ENCODE measurements around the gene ASPSCR1. TPM values are rescaled to one million over a fixed set of nuclear protein-coding genes. Genes with fewer than 3 reads are reported as not detected.

Gene ASPSCR1
- total RNA-seq, 1 donor from 2014 or later = 13.1 TPM

DNA sequence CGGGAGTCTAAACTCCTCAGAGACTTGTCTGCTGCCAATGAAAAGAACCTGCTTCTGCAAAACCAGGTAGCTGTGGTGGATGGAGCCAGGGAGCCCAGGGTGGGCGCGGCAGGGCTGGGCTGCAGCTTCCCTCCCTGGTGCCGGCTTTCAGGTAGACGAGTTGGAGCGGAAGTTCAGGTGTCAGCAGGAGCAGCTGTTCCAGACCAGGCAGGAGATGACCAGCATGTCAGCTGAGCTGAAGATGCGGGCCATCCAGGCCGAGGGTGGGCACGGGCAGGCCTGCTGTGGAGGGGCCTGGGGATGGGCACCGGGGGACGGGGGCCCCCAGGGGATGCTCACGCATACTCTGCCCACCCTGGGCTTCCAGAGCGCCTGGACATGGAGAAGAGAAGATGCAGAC lies 50.8 kb downstream of the ASPSCR1 start:
- Mint-ChIP-seq H3K27ac (no peak overlapping the region), H3K36me3 (no peaks in the 10 kb centered on the region), H3K4me1 (peaks cover 12% of the 10 kb centered on the region), H3K9me3 (no peaks in the 10 kb centered on the region), H3K4me3 (no peak overlapping the region), H3K27me3 (ENCODE audit: insufficient read depth, low read depth) (peaks cover 12% of the 10 kb centered on the region)
- no peaks in the 10 kb centered on the region for H3K9me3 ChIP-seq (ENCODE audit: low read depth)
- H2AFZ ChIP-seq (replicated peaks) = no peak overlapping the region
- H4K20me1 ChIP-seq (ENCODE audit: low read depth) = peaks cover 21% of the 10 kb centered on the region
- peaks cover 18% of the 10 kb centered on the region for H3F3A ChIP-seq (ENCODE audit: low read depth)
- no peaks in the 10 kb centered on the region for H3K36me3 ChIP-seq
- no peak overlapping the region for H3K9ac ChIP-seq
- no peak for DNase-seq (ENCODE audit: low spot score)
- H3K27ac ChIP-seq = no peak overlapping the region
- H3K4me1 ChIP-seq = peaks cover 12% of the 10 kb centered on the region
- H3K4me2 ChIP-seq = no peak overlapping the region
- H3K79me2 ChIP-seq (ENCODE audit: low read depth) = peaks cover 11% of the 10 kb centered on the region
- TF ChIP-seq EZH2 (IDR thresholded peaks at IDR 0.05) (no peak), CTCF (IDR thresholded peaks at IDR 0.05) (no peak), EZH2phosphoT487 (IDR thresholded peaks at IDR 0.05) (no peak)
- peaks cover 9% of the 10 kb centered on the region for H3K27me3 ChIP-seq
- no peak overlapping the region for H3K4me3 ChIP-seq

GRCh38 chr17:82028966-82029365 lies 51.5 kb downstream of the ASPSCR1 start:
- Histone ChIP-seq H3K4me2 (no peak overlapping the region), H3K9me3 (ENCODE audit: low read depth) (no peaks in the 10 kb centered on the region), H3K9ac (no peak overlapping the region), H3F3A (ENCODE audit: low read depth) (peaks cover 18% of the 10 kb centered on the region), H3K4me1 (peaks cover 10% of the 10 kb centered on the region), H2AFZ (replicated peaks) (no peak overlapping the region), H4K20me1 (ENCODE audit: low read depth) (peaks cover 26% of the 10 kb centered on the region), H3K4me3 (no peak overlapping the region), H3K36me3 (no peaks in the 10 kb centered on the region), H3K79me2 (ENCODE audit: low read depth) (peaks cover 8% of the 10 kb centered on the region), H3K27me3 (peaks cover 9% of the 10 kb centered on the region), H3K27ac (no peak overlapping the region)
- no peak for DNase-seq (ENCODE audit: low spot score)
- Mint-ChIP-seq H3K27ac (no peak overlapping the region), H3K27me3 (ENCODE audit: insufficient read depth, low read depth) (peaks cover 12% of the 10 kb centered on the region), H3K9me3 (no peaks in the 10 kb centered on the region), H3K36me3 (no peaks in the 10 kb centered on the region), H3K4me1 (peaks cover 10% of the 10 kb centered on the region), H3K4me3 (no peak overlapping the region)
- TF ChIP-seq EZH2 (IDR thresholded peaks at IDR 0.05) = no peak
- TF ChIP-seq CTCF (IDR thresholded peaks at IDR 0.05) = no peak
- no peak for TF ChIP-seq EZH2phosphoT487 (IDR thresholded peaks at IDR 0.05)

GRCh38 chr17:82029391-82029790 lies 52.0 kb downstream of the ASPSCR1 start:
- H3K9me3 Mint-ChIP-seq = no peaks in the 10 kb centered on the region
- Histone ChIP-seq H3K4me2 (no peak overlapping the region), H3K79me2 (ENCODE audit: low read depth) (peaks cover 4% of the 10 kb centered on the region), H3K4me1 (peaks cover 7% of the 10 kb centered on the region), H3K9me3 (ENCODE audit: low read depth) (no peaks in the 10 kb centered on the region), H3K27ac (no peak overlapping the region), H3K9ac (no peak overlapping the region), H2AFZ (replicated peaks) (no peak overlapping the region), H4K20me1 (ENCODE audit: low read depth) (peaks cover 30% of the 10 kb centered on the region), H3K27me3 (peaks cover 9% of the 10 kb centered on the region), H3K36me3 (no peaks in the 10 kb centered on the region), H3K4me3 (no peak overlapping the region), H3F3A (ENCODE audit: low read depth) (peaks cover 21% of the 10 kb centered on the region)
- peaks cover 15% of the 10 kb centered on the region for H3K27me3 Mint-ChIP-seq (ENCODE audit: insufficient read depth, low read depth)
- H3K4me1 Mint-ChIP-seq = peaks cover 9% of the 10 kb centered on the region
- peak overlapping the region; percentile 61 for H3K4me3 Mint-ChIP-seq
- TF ChIP-seq EZH2 (IDR thresholded peaks at IDR 0.05) = no peak
- no peak for TF ChIP-seq EZH2phosphoT487 (IDR thresholded peaks at IDR 0.05)
- TF ChIP-seq CTCF (IDR thresholded peaks at IDR 0.05) = no peak
- no peak for DNase-seq (ENCODE audit: low spot score)
- H3K27ac Mint-ChIP-seq = no peak overlapping the region
- H3K36me3 Mint-ChIP-seq = peaks cover 2% of the 10 kb centered on the region
